ENCODE results near the gene RNF126. TPM values are rescaled to one million over a fixed set of nuclear protein-coding genes. Genes with fewer than 3 reads are reported as not detected.

Gene RNF126
- total RNA-seq, 1 donor from 2014 or later = 32.9 TPM

- Histone ChIP-seq H3K27ac (no peak overlapping the region), H3K4me1 (peaks cover 39% of the 10 kb centered on the region), H3K9me3 (no peaks in the 10 kb centered on the region), H3K36me3 (no peaks in the 10 kb centered on the region), H3K27me3 (no peaks in the 10 kb centered on the region), H3K4me3 (no peak overlapping the region)
- peak; percentile 92 for TF ChIP-seq CTCF (IDR thresholded peaks at IDR 0.05)
- peak; percentile 61 for ATAC-seq
- intact Hi-C loops (cut with DNase I) = loop anchor here (2.0 kb wide), 1 partner anchor 70 kb away; no protein-coding TSS in a partner anchor
- peak; percentile 90 for DNase-seq
These were observed 2.0 kb upstream of the RNF126 start for GRCh38 chr19:664913-665443.

- H3K27me3 ChIP-seq = no peaks in the 10 kb centered on the region
- TF ChIP-seq CTCF (IDR thresholded peaks at IDR 0.05) = no peak
- H3K9me3 ChIP-seq = no peaks in the 10 kb centered on the region
- ATAC-seq (no peak), DNase-seq (no peak)
- no peaks in the 10 kb centered on the region for H3K36me3 ChIP-seq
- peak overlapping the region; percentile 89 for H3K27ac ChIP-seq
- intact Hi-C loops (cut with DNase I) = loop anchor here (2.0 kb wide), 1 partner anchor 71 kb away; no protein-coding TSS in a partner anchor
- H3K4me1 ChIP-seq = peaks cover 52% of the 10 kb centered on the region
- peak overlapping the region; percentile 92 for H3K4me3 ChIP-seq
These were observed 686 bp upstream of the RNF126 start for GRCh38 chr19:663682-664117.

GRCh38 chr19:662207-662961, 630 bp downstream of the RNF126 start:
- intact Hi-C loops (cut with DNase I) = no loop called here
- H3K36me3 ChIP-seq = no peaks in the 10 kb centered on the region
- peaks cover 60% of the 10 kb centered on the region for H3K4me1 ChIP-seq
- peak overlapping the region; percentile 87 for H3K27ac ChIP-seq
- DNase-seq (peak; percentile 84), ATAC-seq (peak; percentile 7)
- no peaks in the 10 kb centered on the region for H3K9me3 ChIP-seq
- H3K4me3 ChIP-seq = peak overlapping the region; percentile 92
- no peaks in the 10 kb centered on the region for H3K27me3 ChIP-seq
- TF ChIP-seq CTCF (IDR thresholded peaks at IDR 0.05) = no peak

GRCh38 chr19:661427-662196, 1.4 kb downstream of the RNF126 start:
- H3K27me3 ChIP-seq = no peaks in the 10 kb centered on the region
- peaks cover 60% of the 10 kb centered on the region for H3K4me1 ChIP-seq
- no peaks in the 10 kb centered on the region for H3K9me3 ChIP-seq
- H3K4me3 ChIP-seq = peak overlapping the region; percentile 92
- TF ChIP-seq CTCF (IDR thresholded peaks at IDR 0.05) = no peak
- peak; percentile 21 for ATAC-seq
- no peaks in the 10 kb centered on the region for H3K36me3 ChIP-seq
- peak overlapping the region; percentile 87 for H3K27ac ChIP-seq
- intact Hi-C loops (cut with DNase I) = no loop called here
- no peak for DNase-seq

DNA sequence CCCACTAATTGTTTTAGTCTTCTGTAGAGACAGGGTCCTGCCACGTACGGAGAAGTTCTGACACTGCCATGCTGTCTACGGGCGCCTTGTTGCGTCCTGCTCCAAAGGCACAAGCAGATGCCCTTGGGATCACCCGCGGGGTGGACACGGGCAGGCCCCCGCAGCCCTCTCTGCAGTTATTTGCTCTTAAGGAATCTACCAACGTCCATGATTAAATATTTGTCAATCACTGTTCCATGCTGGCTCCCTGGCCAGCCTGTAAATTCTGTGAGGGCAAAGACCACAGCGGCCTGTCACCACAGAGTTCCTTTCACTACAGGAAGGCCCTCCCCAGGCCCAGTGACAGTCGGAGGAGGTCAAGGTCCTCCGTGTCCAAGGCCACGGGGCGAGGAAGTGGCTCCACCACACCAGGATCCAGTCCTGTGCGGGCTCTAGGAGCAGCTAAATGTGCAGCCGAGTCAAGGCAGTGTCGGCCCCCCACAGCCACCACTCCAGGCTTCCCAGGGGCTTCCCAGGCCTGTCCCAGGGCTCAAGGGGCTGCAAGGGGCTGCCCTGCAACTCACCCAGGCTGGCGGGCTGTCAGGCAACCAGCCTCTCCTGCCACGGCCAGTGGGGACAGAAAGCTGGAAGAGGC, 2.1 kb downstream of the RNF126 start:
- no peak for DNase-seq
- Histone ChIP-seq H3K4me1 (peaks cover 60% of the 10 kb centered on the region), H3K4me3 (peak overlapping the region; percentile 92), H3K27ac (peak overlapping the region; percentile 87), H3K27me3 (no peaks in the 10 kb centered on the region), H3K9me3 (no peaks in the 10 kb centered on the region), H3K36me3 (no peaks in the 10 kb centered on the region)
- no peak for ATAC-seq
- intact Hi-C loops (cut with DNase I) = no loop called here
- TF ChIP-seq CTCF (IDR thresholded peaks at IDR 0.05) = no peak
